Uterus (tissue), 4 donors: ENCODE results near the gene TEX9. TPM values are rescaled to one million over a fixed set of nuclear protein-coding genes. Genes with fewer than 3 reads are reported as not detected.

Source experiments
- DNase-seq, 2 donors: peaks; one replicate each; pipeline ENCODE4 v3.0.0-alpha.2; 2019 to 2020
- H3K27ac ChIP-seq, 2 donors: fragments of 200-600 bp; sonication (generic); 1 replicate in 1 of 2; 2 replicates in 1 of 2; pipeline ENCODE4 v1.5.1; 2016 to 2018
- H3K27me3 ChIP-seq, 2 donors: fragments of 200-600 bp; sonication (generic); one replicate each; pipeline ENCODE4 v1.5.1; 2018 to 2019; ENCODE audit warnings: control low read depth in 1 of 2
- H3K36me3 ChIP-seq, 2 donors: fragments of 200-600 bp; sonication (generic); one replicate each; pipeline ENCODE4 v1.5.1; 2019; ENCODE audit warnings: control low read depth in 1 of 2
- H3K4me1 ChIP-seq, 2 donors: fragments of 200-600 bp; sonication (generic); one replicate each; pipeline ENCODE4 v1.5.1; 2018 to 2019; ENCODE audit warnings: control low read depth in 1 of 2
- H3K4me3 ChIP-seq, 2 donors: fragments of 200-600 bp; sonication (generic); 1 replicate in 1 of 2; 2 replicates in 1 of 2; pipeline ENCODE4 v1.5.1; 2018 to 2019; ENCODE audit warnings: mild to moderate bottlenecking in 1 of 2
- H3K9me3 ChIP-seq, 2 donors: fragments of 200-600 bp; sonication (generic); one replicate each; pipeline ENCODE4 v1.5.1; 2019; ENCODE audit warnings: control low read depth in 1 of 2
- CTCF ChIP-seq, 4 experiments: fragments of 200-600 bp in 2 of 4; fragments of 450-650 bp in 2 of 4; sonication (generic) in 2 of 4; IDR thresholded peaks; one replicate each; pipeline ENCODE4 v1.5.1; 2016 to 2019; ENCODE audit warnings: antibody characterized with exemption in 4 of 4, mild to moderate bottlenecking in 2 of 4, moderate library complexity in 1 of 4
- POLR2A ChIP-seq, 2 donors: fragments of 450-650 bp; IDR thresholded peaks; one replicate each; pipeline ENCODE4 v1.6.1; 2016; ENCODE audit warnings: antibody characterized with exemption in 2 of 2, mild to moderate bottlenecking in 1 of 2, moderate library complexity in 1 of 2
- intact Hi-C: fragments of 100-400 bp; cut with DNase I; formaldehyde crosslinking; loops from one replicate; pipeline ENCODE4 v1.15.1; 2023; ENCODE audit warnings: low total_unique reads
- total RNA-seq, 4 donors: library from RNA; depleted of rRNA in 3 of 4; stranded (reverse); fragments of >200 nt in 3 of 4; gene quantifications; one replicate each; pipeline versions ENCODE4 v1.1.0 to v1.2.4, GENCODE V29; 2014 to 2023
- donor health status: DM: yes; HTN: yes; CAD: no.

Gene TEX9
- total RNA-seq, 4 donors from 2014 or later = 0.88 to 33.4 (median 12.7) TPM

GRCh38 chr15:56325186-56325585, 40.0 kb upstream of the TEX9 start:
- intact Hi-C loops = no loop called here

GRCh38 chr15:56327721-56328502, 37.3 kb upstream of the TEX9 start:
- Histone ChIP-seq H3K36me3 (no peaks in the 10 kb centered on the region), H3K27ac (no peak overlapping the region), H3K4me1 (no peaks in the 10 kb centered on the region), H3K27me3 (no peaks in the 10 kb centered on the region), H3K4me3 (no peak overlapping the region), H3K9me3 (peaks cover 0 to 3% of the 10 kb centered on the region in 2 donors)
- DNase-seq = no peak
- TF ChIP-seq CTCF (IDR thresholded peaks at IDR 0.05) = no peak
- TF ChIP-seq POLR2A (IDR thresholded peaks at IDR 0.05) = no peak
- intact Hi-C loops = no loop called here

More at GRCh38 chr15:56325186-56325585, 40.0 kb upstream of the TEX9 start:
- no peak for DNase-seq
- H3K4me1 ChIP-seq = no peaks in the 10 kb centered on the region
- no peaks in the 10 kb centered on the region for H3K27me3 ChIP-seq
- H3K36me3 ChIP-seq = no peaks in the 10 kb centered on the region
- H3K9me3 ChIP-seq = no peaks in the 10 kb centered on the region
- no peak overlapping the region for H3K27ac ChIP-seq
- no peak for TF ChIP-seq CTCF (IDR thresholded peaks at IDR 0.05)
- TF ChIP-seq POLR2A (IDR thresholded peaks at IDR 0.05) = no peak
- H3K4me3 ChIP-seq = no peak overlapping the region

- no peak for TF ChIP-seq CTCF (IDR thresholded peaks at IDR 0.05)
- TF ChIP-seq POLR2A (IDR thresholded peaks at IDR 0.05) = no peak
- no peaks in the 10 kb centered on the region for H3K27me3 ChIP-seq
- no peak for DNase-seq
- peaks cover 0 to 7% of the 10 kb centered on the region in 2 donors for H3K9me3 ChIP-seq
- H3K4me1 ChIP-seq = no peaks in the 10 kb centered on the region
- no peak overlapping the region for H3K27ac ChIP-seq
- intact Hi-C loops = no loop called here
- H3K36me3 ChIP-seq = no peaks in the 10 kb centered on the region
- no peak overlapping the region for H3K4me3 ChIP-seq
Observed at GRCh38 chr15:56337084-56337725, 28.0 kb upstream of the TEX9 start.

- no peak for DNase-seq
- H3K4me1 ChIP-seq = no peaks in the 10 kb centered on the region
- intact Hi-C loops = no loop called here
- H3K36me3 ChIP-seq = no peaks in the 10 kb centered on the region
- no peak overlapping the region for H3K27ac ChIP-seq
- H3K27me3 ChIP-seq = no peaks in the 10 kb centered on the region
- TF ChIP-seq CTCF (IDR thresholded peaks at IDR 0.05) (no peak), POLR2A (IDR thresholded peaks at IDR 0.05) (no peak)
- H3K4me3 ChIP-seq = no peak overlapping the region
- no peaks in the 10 kb centered on the region for H3K9me3 ChIP-seq
Observed at GRCh38 chr15:56339594-56339993, 25.6 kb upstream of the TEX9 start.

- Histone ChIP-seq H3K36me3 (no peaks in the 10 kb centered on the region), H3K4me1 (no peaks in the 10 kb centered on the region), H3K9me3 (no peaks in the 10 kb centered on the region), H3K27me3 (no peaks in the 10 kb centered on the region), H3K27ac (no peak overlapping the region), H3K4me3 (no peak overlapping the region)
- TF ChIP-seq CTCF (IDR thresholded peaks at IDR 0.05) (no peak), POLR2A (IDR thresholded peaks at IDR 0.05) (no peak)
- intact Hi-C loops = no loop called here
- DNase-seq = no peak
Observed at GRCh38 chr15:56341201-56341600, 24.0 kb upstream of the TEX9 start.
